ENCODE data around the gene KMO. TPM values are rescaled to one million over a fixed set of nuclear protein-coding genes. Genes with fewer than 3 reads are reported as not detected.
A peak's percentile ranks its signal among the peaks of the same experiment; 100 is the strongest.

The KMO gene
- total RNA-seq, 1 donor from 2014 or later: 0.17 TPM

GRCh38 chr1:241624935-241625334 is 92.8 kb downstream of the KMO start:
- H3K27me3 ChIP-seq (ENCODE audit: control insufficient read depth, insufficient read depth, low read length): no peaks in the 10 kb centered on the region
- DNase-seq (ENCODE audit: low read depth): no peak
- TF ChIP-seq, protein P1, sequence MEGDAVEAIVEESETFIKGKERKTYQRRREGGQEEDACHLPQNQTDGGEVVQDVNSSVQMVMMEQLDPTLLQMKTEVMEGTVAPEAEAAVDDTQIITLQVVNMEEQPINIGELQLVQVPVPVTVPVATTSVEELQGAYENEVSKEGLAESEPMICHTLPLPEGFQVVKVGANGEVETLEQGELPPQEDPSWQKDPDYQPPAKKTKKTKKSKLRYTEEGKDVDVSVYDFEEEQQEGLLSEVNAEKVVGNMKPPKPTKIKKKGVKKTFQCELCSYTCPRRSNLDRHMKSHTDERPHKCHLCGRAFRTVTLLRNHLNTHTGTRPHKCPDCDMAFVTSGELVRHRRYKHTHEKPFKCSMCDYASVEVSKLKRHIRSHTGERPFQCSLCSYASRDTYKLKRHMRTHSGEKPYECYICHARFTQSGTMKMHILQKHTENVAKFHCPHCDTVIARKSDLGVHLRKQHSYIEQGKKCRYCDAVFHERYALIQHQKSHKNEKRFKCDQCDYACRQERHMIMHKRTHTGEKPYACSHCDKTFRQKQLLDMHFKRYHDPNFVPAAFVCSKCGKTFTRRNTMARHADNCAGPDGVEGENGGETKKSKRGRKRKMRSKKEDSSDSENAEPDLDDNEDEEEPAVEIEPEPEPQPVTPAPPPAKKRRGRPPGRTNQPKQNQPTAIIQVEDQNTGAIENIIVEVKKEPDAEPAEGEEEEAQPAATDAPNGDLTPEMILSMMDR (IDR thresholded peaks at IDR 0.05; ENCODE audit: insufficient read depth, low read length, poor library complexity, severe bottlenecking): no peak
- H3K36me3 ChIP-seq (ENCODE audit: control insufficient read depth, insufficient read depth, low read length): no peaks in the 10 kb centered on the region
- H3K4me3 ChIP-seq (ENCODE audit: low read depth, low read length): no peak overlapping the region

- H3K36me3 ChIP-seq (ENCODE audit: control insufficient read depth, insufficient read depth, low read length): no peaks in the 10 kb centered on the region
- peak; percentile 67 for DNase-seq (ENCODE audit: low read depth)
- TF ChIP-seq, protein P1 (IDR thresholded peaks at IDR 0.05; ENCODE audit: insufficient read depth, low read length, poor library complexity, severe bottlenecking): peak; percentile 66
- no peak overlapping the region for H3K4me3 ChIP-seq (ENCODE audit: low read depth, low read length)
- H3K27me3 ChIP-seq (ENCODE audit: control insufficient read depth, insufficient read depth, low read length): no peaks in the 10 kb centered on the region
Observed at GRCh38 chr1:241627453-241628259, 95.5 kb downstream of the KMO start.

- H3K36me3 ChIP-seq (ENCODE audit: control insufficient read depth, insufficient read depth, low read length): no peaks in the 10 kb centered on the region
Observed at GRCh38 chr1:241630005-241630404, 97.8 kb downstream of the KMO start.

GRCh38 chr1:241630476-241630875 is 98.3 kb downstream of the KMO start:
- TF ChIP-seq, protein P1 (IDR thresholded peaks at IDR 0.05; ENCODE audit: insufficient read depth, low read length, poor library complexity, severe bottlenecking): no peak
- H3K27me3 ChIP-seq (ENCODE audit: control insufficient read depth, insufficient read depth, low read length): no peaks in the 10 kb centered on the region
- no peak overlapping the region for H3K4me3 ChIP-seq (ENCODE audit: low read depth, low read length)
- no peaks in the 10 kb centered on the region for H3K36me3 ChIP-seq (ENCODE audit: control insufficient read depth, insufficient read depth, low read length)
- DNase-seq (ENCODE audit: low read depth): no peak

More at GRCh38 chr1:241630005-241630404, 97.8 kb downstream of the KMO start:
- TF ChIP-seq, protein P1 (IDR thresholded peaks at IDR 0.05; ENCODE audit: insufficient read depth, low read length, poor library complexity, severe bottlenecking): no peak
- H3K27me3 ChIP-seq (ENCODE audit: control insufficient read depth, insufficient read depth, low read length): no peaks in the 10 kb centered on the region
- no peak overlapping the region for H3K4me3 ChIP-seq (ENCODE audit: low read depth, low read length)
- DNase-seq (ENCODE audit: low read depth): no peak

DNA sequence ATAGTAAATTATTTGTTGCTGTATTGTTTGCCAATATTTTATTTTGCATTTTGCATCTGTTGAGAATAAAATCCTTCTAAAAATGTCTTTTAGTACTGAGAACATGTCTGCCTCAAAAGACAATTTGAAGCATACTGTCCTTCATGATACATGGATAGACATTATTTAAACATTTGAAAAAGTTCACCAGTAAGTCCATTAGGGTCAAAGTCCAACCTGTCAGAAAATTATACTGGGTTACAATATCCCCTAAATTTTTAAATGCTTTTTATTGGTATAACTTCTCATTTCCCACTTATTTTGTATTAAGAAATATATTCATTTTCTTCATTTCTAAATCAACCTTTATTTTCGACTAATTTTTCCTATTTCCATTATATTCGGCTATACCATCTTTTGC is 98.7 kb downstream of the KMO start:
- H3K27me3 ChIP-seq (ENCODE audit: control insufficient read depth, insufficient read depth, low read length): no peaks in the 10 kb centered on the region
- no peak for DNase-seq (ENCODE audit: low read depth)
- TF ChIP-seq, protein P1 (IDR thresholded peaks at IDR 0.05; ENCODE audit: insufficient read depth, low read length, poor library complexity, severe bottlenecking): no peak
- H3K36me3 ChIP-seq (ENCODE audit: control insufficient read depth, insufficient read depth, low read length): no peaks in the 10 kb centered on the region
- no peak overlapping the region for H3K4me3 ChIP-seq (ENCODE audit: low read depth, low read length)

GRCh38 chr1:241631674-241632073 is 99.5 kb downstream of the KMO start:
- no peaks in the 10 kb centered on the region for H3K27me3 ChIP-seq (ENCODE audit: control insufficient read depth, insufficient read depth, low read length)
- no peak for DNase-seq (ENCODE audit: low read depth)
- TF ChIP-seq, protein P1 (IDR thresholded peaks at IDR 0.05; ENCODE audit: insufficient read depth, low read length, poor library complexity, severe bottlenecking): no peak
- no peaks in the 10 kb centered on the region for H3K36me3 ChIP-seq (ENCODE audit: control insufficient read depth, insufficient read depth, low read length)
- no peak overlapping the region for H3K4me3 ChIP-seq (ENCODE audit: low read depth, low read length)

All from kidney epithelial cell (primary cell).